Peyer's patch (tissue), 4 donors: ENCODE results near the gene SMO. TPM values are rescaled to one million over a fixed set of nuclear protein-coding genes. Genes with fewer than 3 reads are reported as not detected.

Source experiments
- DNase-seq, 3 donors: peaks; one replicate each; pipeline ENCODE4 v3.0.0-alpha.2; 2017 to 2019
- H3K27ac ChIP-seq, 4 donors: fragments of 200-600 bp; sonication (generic); one replicate each; pipeline ENCODE4 v1.5.1; 2016 to 2019
- H3K27me3 ChIP-seq, 2 donors: fragments of 200-600 bp; sonication (generic); one replicate each; pipeline ENCODE4 v1.5.1; 2019
- H3K36me3 ChIP-seq, 3 donors: fragments of 200-600 bp; sonication (generic); one replicate each; pipeline ENCODE4 v1.5.1; 2016 to 2019
- H3K4me1 ChIP-seq, 4 donors: fragments of 200-600 bp; sonication (generic); one replicate each; pipeline ENCODE4 v1.5.1; 2016 to 2019
- H3K4me3 ChIP-seq, 4 donors: fragments of 200-600 bp; sonication (generic); 1 replicate in 3 of 4; 2 replicates in 1 of 4; pipeline ENCODE4 v1.5.1; 2016 to 2019; ENCODE audit warnings: mild to moderate bottlenecking in 1 of 4
- H3K9me3 ChIP-seq, 4 donors: fragments of 200-600 bp; sonication (generic); one replicate each; pipeline ENCODE4 v1.5.1; 2016 to 2019; ENCODE audit warnings: mild to moderate bottlenecking in 1 of 4
- CTCF ChIP-seq, 6 experiments: fragments of 450-650 bp in 4 of 6; fragments of 200-600 bp in 2 of 6; sonication (generic) in 1 of 6; IDR thresholded peaks; one replicate each; pipeline ENCODE4 v1.5.1; 2017 to 2019; ENCODE audit warnings: antibody characterized with exemption in 6 of 6, mild to moderate bottlenecking in 3 of 6, moderate library complexity in 1 of 6
- POLR2A ChIP-seq, 2 donors: fragments of 450-650 bp; IDR thresholded peaks; one replicate each; pipeline ENCODE4 v1.5.1; 2017; ENCODE audit warnings: antibody characterized with exemption in 2 of 2, mild to moderate bottlenecking in 2 of 2, moderate library complexity in 2 of 2
- total RNA-seq, 4 donors: library from RNA; depleted of rRNA; stranded (reverse); fragments of >200 nt; gene quantifications; one replicate each; pipeline ENCODE4 v1.1.0, GENCODE V29; 2016

SMO gene
- 10 to 100 TPM in 1 of 4 donors, 1 to 10 TPM in 2, under 1 TPM in 1; 0.70 to 14.9 (median 2.2) TPM for total RNA-seq

GRCh38 chr7:129188372-129188891 lies at the start of gene SMO:
TSS of gene SMO (plus strand) at chr7:129188633. CDS start at chr7:129189152, 519 bp downstream.
- no peaks in the 10 kb centered on the region for H3K9me3 ChIP-seq
- H3K4me3 ChIP-seq, result peak within 1 kb of the TSS; percentile 55 to 77 (median 66)
- no peaks in the 10 kb centered on the region for H3K36me3 ChIP-seq
- H3K27ac ChIP-seq, result peak within 1 kb of the TSS in 3 of 4 donors; percentile 43 to 63 (median 48)
- TF ChIP-seq POLR2A (IDR thresholded peaks at IDR 0.05), result no peak
- TF ChIP-seq CTCF (IDR thresholded peaks at IDR 0.05), result no peak
- DNase-seq, result peak in 2 of 3 donors; percentile 50 to 53
- H3K27me3 ChIP-seq, result no peaks in the 10 kb centered on the region
- H3K4me1 ChIP-seq, result peaks cover 0 to 13% (median 5%) of the 10 kb centered on the region in 4 donors

- Histone ChIP-seq H3K9me3 (no peaks in the 10 kb centered on the region), H3K4me3 (peak overlapping the region in 2 of 4 donors; percentile 60 to 75), H3K27me3 (no peaks in the 10 kb centered on the region), H3K27ac (peak overlapping the region in 1 of 4 donors; percentile 88), H3K4me1 (peaks cover 0 to 7% (median 0%) of the 10 kb centered on the region in 4 donors), H3K36me3 (no peaks in the 10 kb centered on the region)
- TF ChIP-seq CTCF (IDR thresholded peaks at IDR 0.05) (no peak), POLR2A (IDR thresholded peaks at IDR 0.05) (no peak)
- no peak for DNase-seq
These were observed 44.7 kb upstream of the SMO start for GRCh38 chr7:129143724-129144094.

GRCh38 chr7:129144095-129144833 lies 44.2 kb upstream of the SMO start, which contains the start of gene TSPAN33:
TSS of gene TSPAN33 (plus strand) at chr7:129144707. CDS start at chr7:129144981, 274 bp downstream.
- no peak for TF ChIP-seq CTCF (IDR thresholded peaks at IDR 0.05)
- Histone ChIP-seq H3K4me1 (peaks cover 0 to 7% (median 0%) of the 10 kb centered on the region in 4 donors), H3K36me3 (no peaks in the 10 kb centered on the region), H3K4me3 (peak within 1 kb of the TSS; percentile 60 to 75 (median 65)), H3K9me3 (no peaks in the 10 kb centered on the region), H3K27me3 (no peaks in the 10 kb centered on the region), H3K27ac (peak within 1 kb of the TSS; percentile 58 to 88 (median 62))
- DNase-seq, result peak; percentile 81 to 91 (median 90)

- no peak for TF ChIP-seq POLR2A (IDR thresholded peaks at IDR 0.05)
- TF ChIP-seq CTCF (IDR thresholded peaks at IDR 0.05), result peak in 2 of 6 experiments; percentile 12 to 27
- DNase-seq, result peak in 2 of 3 donors; percentile 58 to 64
- peaks cover 0 to 7% (median 0%) of the 10 kb centered on the region in 4 donors for H3K4me1 ChIP-seq
- H3K36me3 ChIP-seq, result no peaks in the 10 kb centered on the region
- peak overlapping the region; percentile 60 to 75 (median 65) for H3K4me3 ChIP-seq
- no peaks in the 10 kb centered on the region for H3K9me3 ChIP-seq
- no peaks in the 10 kb centered on the region for H3K27me3 ChIP-seq
- peak overlapping the region; percentile 58 to 88 (median 62) for H3K27ac ChIP-seq
These were observed 43.4 kb upstream of the SMO start for GRCh38 chr7:129144834-129145668.

- Histone ChIP-seq H3K4me1 (peaks cover 0 to 7% (median 0%) of the 10 kb centered on the region in 4 donors), H3K4me3 (peak overlapping the region in 1 of 4 donors; percentile 75), H3K27me3 (no peaks in the 10 kb centered on the region), H3K9me3 (no peaks in the 10 kb centered on the region), H3K36me3 (no peaks in the 10 kb centered on the region), H3K27ac (peak overlapping the region; percentile 51 to 88 (median 58))
- DNase-seq, result peak in 2 of 3 donors; percentile 55 to 61
- TF ChIP-seq CTCF (IDR thresholded peaks at IDR 0.05) (no peak), POLR2A (IDR thresholded peaks at IDR 0.05) (no peak)
These were observed 42.0 kb upstream of the SMO start for GRCh38 chr7:129146237-129146979.
